Inflammatory macrophage treated with lipopolysaccharide for 4 hours (primary cell): ENCODE measurements around the gene TNS3.
"Not testable (repeated sequence)": the region's sequence is repeated elsewhere in the genome, so short reads cannot be mapped to it uniquely, and the experiment has no call there.

ENCODE experiments used
- DNase-seq: peaks from one replicate; pipeline ENCODE4 v3.0.0-alpha.2; 2020

TNS3 gene

GRCh38 chr7:47268851-47269836 is 312.8 kb downstream of the TNS3 start:
- DNase-seq: no peak

GRCh38 chr7:47267346-47267745 is 314.6 kb downstream of the TNS3 start:
- no peak for DNase-seq

- no peak for DNase-seq
Measured at GRCh38 chr7:47266799-47267198, 315.1 kb downstream of the TNS3 start.

GRCh38 chr7:47266131-47266706 is 315.7 kb downstream of the TNS3 start:
- DNase-seq: peak; percentile 67

GRCh38 chr7:47265621-47266020 is 316.3 kb downstream of the TNS3 start:
- no peak for DNase-seq

- no peak for DNase-seq
Measured at GRCh38 chr7:47264021-47264651, 317.8 kb downstream of the TNS3 start.

GRCh38 chr7:47262881-47263280 is 319.0 kb downstream of the TNS3 start:
- DNase-seq: no peak

- not testable (repeated sequence) for DNase-seq
Measured at GRCh38 chr7:47262160-47262559, 319.8 kb downstream of the TNS3 start.

- no peak for DNase-seq
Measured at GRCh38 chr7:47260270-47260669, 321.6 kb downstream of the TNS3 start.

- no peak for DNase-seq
Measured at GRCh38 chr7:47259682-47260081, 322.2 kb downstream of the TNS3 start.

GRCh38 chr7:47258798-47259197 is 323.1 kb downstream of the TNS3 start:
- DNase-seq: no peak

- no peak for DNase-seq
Measured at GRCh38 chr7:47256016-47256415, 325.9 kb downstream of the TNS3 start.

GRCh38 chr7:47255441-47255840 is 326.5 kb downstream of the TNS3 start:
- peak; percentile 22 for DNase-seq

GRCh38 chr7:47255007-47255406 is 326.9 kb downstream of the TNS3 start:
- no peak for DNase-seq

- peak; percentile 63 for DNase-seq
Measured at GRCh38 chr7:47254081-47254977, 327.6 kb downstream of the TNS3 start.

GRCh38 chr7:47253650-47254080 is 328.2 kb downstream of the TNS3 start:
- DNase-seq: peak; percentile 23

GRCh38 chr7:47252675-47253074 is 329.2 kb downstream of the TNS3 start:
- DNase-seq: peak; percentile 37

- peak; percentile 31 for DNase-seq
Measured at GRCh38 chr7:47249361-47249760, 332.6 kb downstream of the TNS3 start.

- DNase-seq: no peak
Measured at GRCh38 chr7:47248797-47249196, 333.1 kb downstream of the TNS3 start.

GRCh38 chr7:47247132-47247531 is 334.8 kb downstream of the TNS3 start:
- no peak for DNase-seq

- DNase-seq: no peak
Measured at GRCh38 chr7:47244692-47245091, 337.2 kb downstream of the TNS3 start.
